ENCODE results near the gene COL9A3.

Gene COL9A3

DNA sequence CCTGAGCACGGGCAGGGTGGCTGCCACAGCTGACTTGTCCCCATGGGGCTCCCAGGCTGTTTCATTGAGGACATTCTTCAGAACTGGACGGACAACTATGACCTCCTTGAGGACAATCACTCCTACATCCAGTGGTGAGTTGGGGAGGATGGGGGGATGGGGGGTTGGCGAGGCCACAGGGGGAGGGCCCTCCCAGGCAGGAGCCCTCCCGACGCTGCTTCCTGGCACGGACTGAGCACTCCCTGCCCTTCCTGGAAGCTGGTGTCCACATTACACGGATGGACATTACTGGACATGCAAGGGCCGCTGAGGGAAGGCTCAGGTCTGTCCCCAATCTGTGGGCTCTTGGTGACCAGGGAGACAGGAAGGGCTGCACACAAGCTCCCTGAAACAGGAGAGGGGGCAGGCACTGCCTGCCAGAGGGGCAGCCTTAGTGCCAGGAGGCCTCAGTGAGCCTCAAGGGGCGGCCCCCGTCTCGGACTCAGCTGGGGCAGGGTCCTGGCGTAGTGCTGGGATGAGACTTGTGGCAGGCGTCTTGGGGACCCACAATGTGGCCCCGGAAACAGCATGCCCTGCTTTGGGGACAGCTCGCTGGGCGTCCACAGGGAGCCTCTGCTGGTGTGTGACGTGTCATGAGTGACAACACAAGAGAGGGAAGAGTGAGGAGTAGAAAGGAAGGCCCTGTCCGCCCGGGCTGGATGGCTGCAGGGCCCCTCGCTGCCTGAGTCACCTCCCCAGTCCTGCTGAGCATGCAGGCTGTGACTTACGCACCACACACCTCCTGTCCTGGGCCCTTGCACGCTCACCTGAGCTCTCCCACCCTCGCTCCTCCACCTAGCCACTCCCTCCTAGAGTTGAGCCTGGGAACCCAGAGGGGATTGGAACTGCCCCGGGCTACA, 7.1 kb upstream of the COL9A3 start:
- no peak for DNase-seq (ENCODE audit: extremely low read depth in 1 of 2, low read depth in 1 of 2)

- no peak for DNase-seq (ENCODE audit: extremely low read depth in 1 of 2, low read depth in 1 of 2)
Observed at GRCh38 chr20:62811320-62811719, 5.5 kb upstream of the COL9A3 start.

- no peak for DNase-seq (ENCODE audit: extremely low read depth in 1 of 2, low read depth in 1 of 2)
Observed at GRCh38 chr20:62811720-62812119, 5.1 kb upstream of the COL9A3 start.

DNA sequence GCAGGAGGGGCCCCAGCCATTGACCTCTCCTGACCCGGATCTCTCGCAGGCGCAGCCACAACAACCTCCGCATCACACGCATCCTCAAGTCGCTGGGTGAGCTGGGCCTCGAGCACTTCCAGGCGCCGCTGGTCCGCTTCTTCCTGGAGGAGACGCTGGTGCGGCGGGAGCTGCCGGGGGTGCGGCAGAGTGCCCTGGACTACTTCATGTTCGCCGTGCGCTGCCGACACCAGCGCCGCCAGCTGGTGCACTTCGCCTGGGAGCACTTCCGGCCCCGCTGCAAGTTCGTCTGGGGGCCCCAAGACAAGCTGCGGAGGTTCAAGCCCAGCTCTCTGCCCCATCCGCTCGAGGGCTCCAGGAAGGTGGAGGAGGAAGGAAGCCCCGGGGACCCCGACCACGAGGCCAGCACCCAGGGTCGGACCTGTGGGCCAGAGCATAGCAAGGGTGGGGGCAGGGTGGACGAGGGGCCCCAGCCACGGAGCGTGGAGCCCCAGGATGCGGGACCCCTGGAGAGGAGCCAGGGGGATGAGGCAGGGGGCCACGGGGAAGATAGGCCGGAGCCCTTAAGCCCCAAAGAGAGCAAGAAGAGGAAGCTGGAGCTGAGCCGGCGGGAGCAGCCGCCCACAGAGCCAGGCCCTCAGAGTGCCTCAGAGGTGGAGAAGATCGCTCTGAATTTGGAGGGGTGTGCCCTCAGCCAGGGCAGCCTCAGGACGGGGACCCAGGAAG, 4.5 kb upstream of the COL9A3 start:
- DNase-seq (ENCODE audit: extremely low read depth in 1 of 2, low read depth in 1 of 2) = no peak

- no peak for DNase-seq (ENCODE audit: extremely low read depth in 1 of 2, low read depth in 1 of 2)
Observed at GRCh38 chr20:62812907-62813200, 4.0 kb upstream of the COL9A3 start.

DNA sequence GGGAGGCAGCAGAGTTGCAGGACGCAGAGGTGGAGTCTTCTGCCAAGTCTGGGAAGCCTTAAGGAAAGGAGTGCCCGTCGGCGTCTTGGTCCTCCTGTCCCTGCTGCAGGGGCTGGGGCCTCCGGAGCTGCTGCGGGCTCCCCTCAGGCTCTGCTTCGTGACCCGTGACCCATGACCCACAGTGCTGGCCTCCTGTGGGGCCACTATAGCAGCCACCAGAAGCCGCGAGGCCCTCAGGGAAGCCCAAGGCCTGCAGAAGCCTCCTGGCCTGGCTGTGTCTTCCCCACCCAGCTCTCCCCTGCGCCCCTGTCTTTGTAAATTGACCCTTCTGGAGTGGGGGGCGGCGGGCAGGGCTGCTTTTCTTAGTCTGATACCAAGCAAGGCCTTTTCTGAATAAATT, 3.3 kb upstream of the COL9A3 start:
- DNase-seq (ENCODE audit: extremely low read depth in 1 of 2, low read depth in 1 of 2) = no peak

GRCh38 chr20:62814060-62814708, 2.7 kb upstream of the COL9A3 start:
- no peak for DNase-seq (ENCODE audit: extremely low read depth in 1 of 2, low read depth in 1 of 2)

DNA sequence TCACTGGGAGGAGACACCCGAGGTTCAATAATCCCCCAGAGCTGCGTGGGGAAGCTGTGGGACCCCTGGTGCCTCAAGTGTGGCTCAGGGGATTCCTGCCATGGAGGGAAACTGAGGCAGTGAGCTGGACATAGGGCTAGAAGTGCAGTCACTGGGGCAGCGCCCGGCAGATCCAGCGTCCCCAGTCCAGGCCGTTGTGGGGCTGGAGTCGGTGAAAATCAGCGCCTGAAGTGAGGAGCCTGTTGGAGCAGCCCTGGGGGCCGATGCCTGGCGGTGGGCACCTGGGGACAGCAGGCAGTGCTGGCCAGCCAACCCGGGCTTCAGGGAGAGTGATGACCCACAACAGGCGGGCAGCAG, 2.2 kb upstream of the COL9A3 start:
- DNase-seq (ENCODE audit: extremely low read depth in 1 of 2, low read depth in 1 of 2) = no peak

- no peak for DNase-seq (ENCODE audit: extremely low read depth in 1 of 2, low read depth in 1 of 2)
Observed at GRCh38 chr20:62815066-62815991, 1.5 kb upstream of the COL9A3 start.

- no peak for DNase-seq (ENCODE audit: extremely low read depth in 1 of 2, low read depth in 1 of 2)
Observed at GRCh38 chr20:62816031-62816883, 593 bp upstream of the COL9A3 start.

DNA sequence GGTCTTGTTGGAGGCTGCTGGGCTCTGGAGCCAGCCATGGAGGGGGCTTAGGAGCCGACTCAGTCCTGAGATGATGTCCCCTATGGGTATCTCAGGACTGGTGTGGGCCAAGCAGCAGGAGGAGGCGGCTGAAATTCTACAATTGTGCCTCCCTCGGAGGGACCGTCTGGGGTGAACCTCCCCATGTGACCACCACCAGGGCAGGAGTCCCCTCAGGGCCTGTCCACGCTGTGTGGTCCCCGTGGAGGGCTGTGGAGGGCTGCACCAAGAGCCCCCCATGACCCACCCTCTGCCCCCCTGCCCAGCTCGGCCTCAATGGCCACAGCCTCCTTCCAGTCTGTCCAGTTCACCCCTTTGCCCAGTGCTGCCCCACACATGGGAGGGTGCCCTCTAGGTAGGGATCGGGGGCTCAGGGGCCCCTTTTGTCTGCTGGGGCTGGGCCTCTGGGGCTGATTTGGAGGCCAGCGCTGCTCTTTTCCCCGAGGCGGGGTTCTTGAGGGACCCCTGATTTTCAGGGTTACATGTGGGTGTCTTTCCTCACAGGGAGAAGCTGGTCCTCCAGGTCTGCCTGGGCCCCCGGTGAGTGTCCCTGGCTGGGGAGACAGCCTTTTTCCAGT, 1.2 kb downstream of the COL9A3 start:
- no peak for DNase-seq (ENCODE audit: extremely low read depth in 1 of 2, low read depth in 1 of 2)

GRCh38 chr20:62818592-62819493, 2.0 kb downstream of the COL9A3 start:
- no peak for DNase-seq (ENCODE audit: extremely low read depth in 1 of 2, low read depth in 1 of 2)

GRCh38 chr20:62819494-62820174, 2.8 kb downstream of the COL9A3 start:
- DNase-seq (ENCODE audit: extremely low read depth in 1 of 2, low read depth in 1 of 2) = no peak

- DNase-seq (ENCODE audit: extremely low read depth in 1 of 2, low read depth in 1 of 2) = no peak
Observed at GRCh38 chr20:62820208-62820961, 3.5 kb downstream of the COL9A3 start.

DNA sequence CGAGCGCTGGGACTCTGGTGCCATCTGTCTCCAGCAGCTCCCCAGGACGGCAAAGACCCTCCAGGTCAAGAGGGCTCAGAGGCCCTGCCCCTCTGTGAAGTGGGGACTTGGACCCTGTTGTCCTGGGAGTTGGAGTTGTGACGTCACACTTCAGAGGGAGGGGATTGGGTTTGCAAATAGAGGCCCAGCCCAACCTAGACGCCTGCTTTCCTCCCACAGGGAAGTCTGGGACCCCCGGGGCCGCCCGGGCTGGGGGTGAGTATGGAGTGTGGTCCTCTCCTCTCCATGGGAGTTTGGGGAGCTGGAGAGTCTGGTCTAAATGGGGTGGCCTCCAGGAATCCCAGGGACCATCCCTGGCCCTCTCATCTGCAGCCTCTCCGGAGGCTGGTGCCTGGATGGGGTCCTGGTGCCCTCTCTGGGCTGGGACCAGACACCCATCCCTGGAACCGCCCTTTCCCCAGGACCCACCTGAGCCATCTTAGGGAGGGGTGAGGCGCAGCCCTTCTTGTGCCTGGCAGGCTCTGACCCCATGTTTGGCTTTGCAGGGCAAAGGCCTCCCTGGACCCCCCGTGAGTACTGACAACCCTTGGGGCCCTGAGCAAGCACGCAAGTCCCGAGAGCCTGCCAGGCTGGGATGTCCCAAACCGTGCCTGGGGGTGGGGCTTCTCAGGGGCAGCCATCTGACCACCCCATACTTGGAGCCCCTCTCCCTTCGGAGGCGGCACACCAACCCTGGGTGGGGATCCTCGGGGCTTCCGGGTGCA, 4.3 kb downstream of the COL9A3 start:
- no peak for DNase-seq (ENCODE audit: extremely low read depth in 1 of 2, low read depth in 1 of 2)

DNA sequence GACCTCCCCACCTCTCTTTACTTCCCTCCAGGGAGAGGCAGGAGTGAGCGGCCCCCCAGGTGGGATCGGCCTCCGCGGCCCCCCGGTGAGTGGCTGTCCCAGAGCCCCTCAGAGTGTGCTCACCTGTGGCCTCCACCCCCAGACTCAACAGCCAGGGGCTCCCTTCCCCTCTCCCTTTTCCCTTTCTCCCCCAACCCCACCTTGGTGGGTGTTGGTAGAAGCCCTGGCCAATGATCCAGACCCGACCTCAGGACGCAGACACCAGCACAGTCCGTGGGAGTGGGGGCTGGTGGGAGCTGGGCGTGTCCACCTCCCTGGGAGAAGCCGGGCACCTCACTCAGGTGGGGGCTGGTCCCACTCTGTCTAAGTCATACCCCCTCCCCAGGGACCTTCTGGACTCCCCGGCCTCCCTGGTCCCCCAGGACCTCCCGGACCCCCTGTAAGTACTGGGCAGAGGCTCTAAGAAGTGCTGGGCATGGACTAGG, 4.9 kb downstream of the COL9A3 start:
- no peak for DNase-seq (ENCODE audit: extremely low read depth in 1 of 2, low read depth in 1 of 2)
